Activated naive CD4-positive, alpha-beta T cell treated with anti-CD3 and anti-CD28 coated beads, Interleukin-2, amount 50 U/mL, for 24 hours (primary cell): ENCODE measurements around the gene SENP5.
"Not testable (repeated sequence)": the region's sequence is repeated elsewhere in the genome, so short reads cannot be mapped to it uniquely, and the experiment has no call there.

Experiments used
- H3K27ac Mint-ChIP-seq: one replicate; pipeline ENCODE4 v1.8.0; 2021; ENCODE audit warnings: mild to moderate bottlenecking, mixed read lengths
- H3K27me3 Mint-ChIP-seq: one replicate; pipeline ENCODE4 v1.8.0; 2021; ENCODE audit warnings: mixed read lengths
- H3K36me3 Mint-ChIP-seq: one replicate; pipeline ENCODE4 v1.8.0; 2021; ENCODE audit warnings: mixed read lengths
- H3K4me1 Mint-ChIP-seq: one replicate; pipeline ENCODE4 v1.8.0; 2021; ENCODE audit warnings: mixed read lengths
- H3K4me3 Mint-ChIP-seq: one replicate; pipeline ENCODE4 v1.8.0; 2021; ENCODE audit warnings: mild to moderate bottlenecking, mixed read lengths
- H3K9me3 Mint-ChIP-seq: one replicate; pipeline ENCODE4 v1.8.0; 2021; ENCODE audit warnings: mixed read lengths

The SENP5 gene

DNA sequence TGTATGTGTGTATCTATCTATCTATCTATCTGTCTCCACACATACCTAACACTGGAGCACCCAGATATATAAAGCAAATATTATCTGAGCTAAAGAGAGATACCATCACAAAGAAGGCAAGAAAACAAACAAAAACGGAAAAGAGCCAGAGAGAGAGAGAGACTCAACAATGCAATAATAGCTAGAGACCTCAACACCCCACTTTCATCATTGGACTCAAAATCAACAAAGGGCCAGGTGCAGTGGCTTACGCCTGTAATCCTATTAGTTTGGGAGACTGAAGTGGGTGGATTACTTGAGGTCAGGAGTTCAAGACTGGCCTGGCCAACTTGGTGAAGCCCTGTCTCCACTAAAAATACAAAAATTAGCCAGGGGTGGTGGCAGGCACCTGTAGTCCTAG is 51.2 kb downstream of the SENP5 start:
- Mint-ChIP-seq H3K9me3 (no peaks in the 10 kb centered on the region), H3K4me1 (peaks cover 9% of the 10 kb centered on the region), H3K27me3 (no peaks in the 10 kb centered on the region), H3K27ac (no peak overlapping the region), H3K36me3 (peaks cover 21% of the 10 kb centered on the region), H3K4me3 (no peak overlapping the region)

DNA sequence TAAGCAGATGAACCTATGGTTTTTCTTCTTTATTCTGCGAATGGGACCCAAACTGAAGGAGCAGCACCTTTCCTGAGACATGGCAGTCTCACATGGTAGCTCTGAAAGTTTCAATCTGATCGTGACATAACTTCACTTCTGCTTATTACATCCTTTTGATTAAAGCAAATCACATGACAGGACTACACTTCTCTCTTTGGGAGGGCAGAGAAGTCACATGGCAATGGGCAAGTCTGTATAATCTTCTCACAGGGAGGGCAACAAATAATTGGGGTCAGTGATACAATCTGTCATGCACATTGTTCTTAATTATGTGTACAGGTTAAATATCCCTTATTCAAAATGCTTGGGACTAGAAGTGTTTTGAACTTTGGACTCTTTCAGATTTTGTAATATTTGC is 53.0 kb downstream of the SENP5 start:
- no peak overlapping the region for H3K27ac Mint-ChIP-seq
- no peak overlapping the region for H3K4me3 Mint-ChIP-seq
- no peaks in the 10 kb centered on the region for H3K27me3 Mint-ChIP-seq
- peaks cover 9% of the 10 kb centered on the region for H3K4me1 Mint-ChIP-seq
- no peaks in the 10 kb centered on the region for H3K9me3 Mint-ChIP-seq
- H3K36me3 Mint-ChIP-seq = peaks cover 12% of the 10 kb centered on the region

DNA sequence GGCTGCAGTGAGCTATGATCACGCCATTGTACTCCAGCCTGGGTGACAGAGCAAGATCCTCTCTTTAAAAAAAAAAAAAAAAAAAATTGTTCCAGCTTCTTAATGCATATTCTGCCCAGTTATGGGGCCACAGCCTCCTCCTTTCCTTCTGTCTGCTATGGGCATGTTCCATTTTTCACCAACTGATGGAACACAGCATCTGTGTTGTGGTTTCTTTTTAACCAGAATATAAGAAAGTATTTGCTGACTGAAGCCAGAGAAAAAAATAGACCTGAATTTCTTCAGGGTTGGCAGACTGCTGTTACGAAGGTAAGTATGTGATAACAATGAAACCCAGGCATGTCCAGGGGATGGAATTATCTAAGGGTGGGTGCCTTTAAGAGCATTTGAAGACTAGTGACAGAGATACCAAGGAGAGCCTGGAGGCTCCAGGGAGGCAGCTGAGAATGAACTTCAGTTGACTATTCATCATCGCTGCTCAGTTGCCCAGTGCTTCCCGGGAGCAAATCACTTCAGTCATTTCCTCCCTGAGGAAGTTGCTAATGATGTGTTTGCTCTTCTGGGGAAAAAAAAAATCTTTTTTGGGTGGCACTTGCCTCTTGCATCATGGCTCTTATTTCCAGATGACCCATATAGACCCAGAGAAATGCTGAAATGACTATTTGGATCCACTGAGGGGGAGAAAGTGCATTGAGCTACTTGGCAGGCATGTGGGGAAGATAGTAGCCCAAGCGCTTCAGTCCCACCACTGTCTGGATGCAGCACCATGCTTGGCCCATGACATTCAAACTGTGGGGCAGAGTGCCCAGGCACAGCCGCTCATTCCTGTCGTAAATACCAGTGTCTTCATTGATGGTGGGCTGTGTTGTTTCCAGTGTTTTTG is 60.1 kb downstream of the SENP5 start:
- H3K4me3 Mint-ChIP-seq = no peak overlapping the region
- no peaks in the 10 kb centered on the region for H3K27me3 Mint-ChIP-seq
- no peak overlapping the region for H3K27ac Mint-ChIP-seq
- H3K36me3 Mint-ChIP-seq = peaks cover 2% of the 10 kb centered on the region
- no peaks in the 10 kb centered on the region for H3K9me3 Mint-ChIP-seq
- no peaks in the 10 kb centered on the region for H3K4me1 Mint-ChIP-seq

DNA sequence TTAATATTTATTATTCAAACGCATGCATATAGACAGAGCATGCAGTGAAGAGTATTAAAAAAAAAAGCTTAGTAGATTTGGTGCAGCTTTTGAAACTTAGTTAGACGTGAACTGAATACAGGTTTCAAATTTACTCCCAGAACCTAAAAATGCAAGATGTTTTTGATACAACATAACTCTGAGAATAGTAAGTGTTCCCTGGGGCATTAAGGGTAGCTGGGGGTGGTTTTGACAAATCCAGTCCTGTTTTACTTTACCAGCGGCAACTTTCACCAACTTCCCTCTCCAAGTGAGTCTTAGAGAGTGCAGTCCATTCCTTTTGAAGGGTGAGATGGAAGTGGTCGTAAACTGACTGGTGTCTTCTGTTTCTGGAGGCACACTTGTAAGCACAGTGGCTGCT is 63.4 kb downstream of the SENP5 start:
- no peaks in the 10 kb centered on the region for H3K9me3 Mint-ChIP-seq
- H3K4me1 Mint-ChIP-seq = no peaks in the 10 kb centered on the region
- no peaks in the 10 kb centered on the region for H3K27me3 Mint-ChIP-seq
- no peak overlapping the region for H3K27ac Mint-ChIP-seq
- no peak overlapping the region for H3K4me3 Mint-ChIP-seq
- H3K36me3 Mint-ChIP-seq = peaks cover 3% of the 10 kb centered on the region

DNA sequence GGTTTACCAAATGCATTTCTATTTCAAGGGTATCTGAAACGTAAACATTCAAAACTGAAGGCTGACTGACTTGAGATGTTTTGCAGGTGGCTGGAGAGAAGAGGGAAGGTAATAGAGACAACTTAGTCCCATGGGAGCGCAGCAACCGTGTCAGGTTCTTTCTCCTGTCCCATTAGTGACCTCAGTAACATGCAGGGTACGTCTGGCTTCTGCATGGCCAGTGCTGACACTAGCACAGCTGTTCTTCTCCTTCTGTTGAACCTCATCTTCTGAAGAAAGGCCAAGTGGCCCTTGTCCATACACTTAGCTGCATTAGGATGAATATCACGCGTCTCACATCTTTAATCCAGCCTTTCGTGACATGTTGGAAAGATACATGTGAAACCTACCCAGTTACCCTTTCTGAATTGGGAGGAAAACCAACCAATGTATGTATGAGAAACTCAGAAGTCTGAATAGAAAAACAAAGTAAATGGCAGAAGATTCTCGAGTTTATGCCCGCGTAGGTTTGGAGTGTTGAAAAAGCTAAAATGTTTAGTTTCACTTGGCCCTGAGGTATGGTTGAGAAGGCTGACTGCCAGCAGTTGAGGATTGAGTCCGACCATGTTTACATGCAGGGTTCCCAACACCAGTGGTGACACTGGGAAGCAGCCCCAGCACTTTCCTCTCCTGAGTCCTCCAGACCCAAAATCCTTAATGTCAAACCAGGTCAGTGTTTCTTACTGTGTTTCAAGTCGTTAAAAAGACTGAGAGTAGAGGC is 64.3 kb downstream of the SENP5 start:
- Mint-ChIP-seq H3K4me1 (no peaks in the 10 kb centered on the region), H3K27ac (no peak overlapping the region), H3K36me3 (peaks cover 7% of the 10 kb centered on the region), H3K4me3 (no peak overlapping the region), H3K27me3 (no peaks in the 10 kb centered on the region), H3K9me3 (no peaks in the 10 kb centered on the region)

DNA sequence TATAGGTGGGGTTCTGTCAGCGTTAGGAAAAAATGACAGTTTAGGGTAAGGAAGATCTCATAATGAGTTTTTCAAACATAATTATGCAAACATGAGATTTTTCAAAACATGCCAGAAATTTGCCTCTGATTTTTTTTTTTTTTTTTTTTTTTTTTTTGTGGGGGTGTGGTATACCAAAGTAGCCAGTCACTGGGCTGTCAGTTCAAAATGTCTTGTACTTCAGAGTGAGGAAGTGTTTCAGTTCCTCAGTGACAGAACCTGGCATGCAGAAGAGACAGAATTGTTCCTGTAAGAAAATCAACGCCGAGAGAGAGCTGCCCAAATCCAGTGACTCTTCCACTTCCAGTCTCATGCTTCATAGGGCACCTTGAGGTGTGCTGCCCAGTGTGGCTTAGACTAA is 64.9 kb downstream of the SENP5 start:
- peaks cover 10% of the 10 kb centered on the region for H3K36me3 Mint-ChIP-seq
- H3K4me1 Mint-ChIP-seq = no peaks in the 10 kb centered on the region
- no peak overlapping the region for H3K4me3 Mint-ChIP-seq
- H3K27ac Mint-ChIP-seq = no peak overlapping the region
- H3K9me3 Mint-ChIP-seq = no peaks in the 10 kb centered on the region
- H3K27me3 Mint-ChIP-seq = no peaks in the 10 kb centered on the region

DNA sequence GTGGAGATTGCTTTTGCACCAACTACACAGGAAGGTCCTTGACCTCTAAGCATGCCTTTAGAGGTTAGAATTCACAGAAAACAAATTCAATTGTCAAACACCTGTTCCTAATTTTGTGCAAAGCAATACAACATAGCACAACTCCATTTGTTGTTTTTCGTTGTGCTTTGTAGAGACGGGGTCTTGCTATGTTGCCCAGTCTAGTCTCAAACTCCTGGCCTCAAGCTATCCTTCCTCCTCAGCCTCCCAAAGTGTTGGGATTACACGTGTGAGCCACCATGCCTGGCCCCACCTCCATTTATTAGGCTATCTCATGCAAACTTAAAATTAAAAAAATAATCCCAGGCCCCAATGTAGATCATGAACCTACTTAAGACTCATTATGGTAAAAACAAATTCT is 68.6 kb downstream of the SENP5 start:
- Mint-ChIP-seq H3K4me1 (peaks cover 22% of the 10 kb centered on the region), H3K9me3 (no peaks in the 10 kb centered on the region), H3K27me3 (no peaks in the 10 kb centered on the region), H3K27ac (no peak overlapping the region), H3K4me3 (no peak overlapping the region), H3K36me3 (peaks cover 20% of the 10 kb centered on the region)

DNA sequence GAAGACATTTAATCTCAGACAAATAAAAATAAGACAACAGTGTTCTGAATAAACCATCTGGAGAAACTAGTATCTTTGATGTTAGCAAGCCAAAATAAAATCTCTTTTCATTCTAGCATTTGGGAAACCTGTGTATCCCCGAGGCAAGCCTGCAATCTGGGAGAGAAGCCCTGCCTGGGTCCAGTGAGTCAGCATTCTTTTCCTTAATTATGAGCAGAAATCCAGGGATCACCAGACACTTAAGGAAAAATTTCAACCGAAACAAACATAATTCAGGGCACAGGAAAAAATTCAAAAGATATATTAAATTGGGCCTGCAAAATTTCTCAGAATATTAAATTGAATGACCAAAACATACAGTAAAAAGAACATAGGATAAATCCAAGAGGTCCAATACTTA is 70.4 kb downstream of the SENP5 start:
- Mint-ChIP-seq H3K36me3 (peaks cover 25% of the 10 kb centered on the region), H3K27ac (peak overlapping the region; percentile 72), H3K4me1 (peaks cover 30% of the 10 kb centered on the region), H3K27me3 (no peaks in the 10 kb centered on the region), H3K9me3 (no peaks in the 10 kb centered on the region), H3K4me3 (no peak overlapping the region)

DNA sequence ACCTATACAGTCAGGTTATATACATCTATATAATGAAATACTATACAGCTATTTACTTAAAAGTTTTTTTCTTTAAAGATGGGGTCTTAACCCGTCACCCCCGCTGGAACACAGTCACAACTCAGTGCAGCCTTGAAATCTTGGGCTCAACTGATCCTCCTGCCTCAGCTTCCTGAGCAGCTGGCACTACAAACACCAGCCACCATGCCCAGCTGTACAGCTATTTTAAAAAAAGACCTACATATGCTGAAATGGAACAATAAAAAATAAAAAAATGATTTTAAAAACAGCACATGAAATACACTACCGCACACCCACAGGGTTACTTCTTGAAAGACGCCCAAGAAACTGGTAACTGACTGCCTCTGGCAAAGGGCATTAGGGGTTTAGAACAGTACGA is 70.9 kb downstream of the SENP5 start:
- Mint-ChIP-seq H3K27ac (no peak overlapping the region), H3K4me1 (peaks cover 35% of the 10 kb centered on the region), H3K9me3 (no peaks in the 10 kb centered on the region), H3K4me3 (peak overlapping the region; percentile 39), H3K36me3 (peaks cover 26% of the 10 kb centered on the region), H3K27me3 (no peaks in the 10 kb centered on the region)

DNA sequence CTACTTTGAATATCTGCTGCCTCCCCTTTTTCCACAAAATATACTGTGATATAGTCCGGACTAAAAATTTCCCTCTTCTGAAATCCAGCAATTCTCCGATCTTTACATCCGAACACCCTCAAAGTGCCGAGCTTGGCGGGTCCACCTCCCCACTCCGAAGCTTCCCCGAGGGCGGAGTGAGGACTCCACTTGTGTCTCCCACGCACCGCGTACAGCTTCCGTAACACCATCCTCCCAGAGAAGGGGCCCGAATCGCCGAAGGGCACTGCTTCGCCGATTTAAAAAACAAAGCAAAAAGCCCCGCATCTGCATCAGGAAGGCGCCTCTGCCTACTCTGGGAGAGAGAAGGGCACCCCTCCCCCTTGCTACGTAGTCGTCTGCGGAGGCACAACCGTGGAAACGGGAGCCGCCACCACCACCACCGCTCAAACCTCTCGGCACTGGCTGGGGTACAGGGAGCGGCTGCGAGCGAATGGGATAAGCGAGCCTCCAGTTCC is 74.1 kb downstream of the SENP5 start:
- peak overlapping the region; percentile 98 for H3K27ac Mint-ChIP-seq
- no peaks in the 10 kb centered on the region for H3K27me3 Mint-ChIP-seq
- peaks cover 48% of the 10 kb centered on the region for H3K4me1 Mint-ChIP-seq
- H3K36me3 Mint-ChIP-seq = peaks cover 26% of the 10 kb centered on the region
- peak overlapping the region; percentile 98 for H3K4me3 Mint-ChIP-seq
- H3K9me3 Mint-ChIP-seq = no peaks in the 10 kb centered on the region

DNA sequence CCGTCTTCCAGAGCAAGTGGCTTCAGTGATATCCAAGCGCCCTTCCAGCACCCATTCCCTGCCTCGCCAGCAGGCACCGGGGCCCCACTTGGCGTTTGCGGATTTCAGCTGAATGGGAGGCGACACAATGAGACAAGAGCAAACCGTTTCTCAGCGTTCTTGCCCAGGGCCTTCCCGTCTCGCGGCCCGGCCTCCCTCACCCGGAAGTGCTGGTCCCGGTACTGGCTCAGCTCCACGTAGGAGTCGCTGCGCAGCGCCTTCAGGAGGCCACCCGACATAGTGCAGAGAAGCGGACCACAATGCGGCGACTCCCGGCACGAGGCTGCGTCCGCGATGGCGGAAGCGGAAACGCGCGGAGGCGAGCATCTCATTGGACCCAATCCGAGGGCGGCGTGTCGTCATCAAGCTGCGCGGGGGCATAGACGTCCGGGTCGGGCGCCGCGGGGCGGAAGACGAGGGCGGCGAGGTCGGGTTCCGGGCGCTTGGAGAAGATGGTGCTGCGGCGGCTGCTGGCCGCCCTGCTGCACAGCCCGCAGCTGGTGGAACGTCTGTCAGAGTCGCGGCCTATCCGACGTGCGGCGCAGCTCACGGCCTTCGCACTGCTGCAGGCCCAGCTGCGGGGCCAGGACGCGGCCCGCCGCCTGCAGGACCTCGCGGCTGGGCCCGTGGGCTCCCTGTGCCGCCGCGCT is 74.7 kb downstream of the SENP5 start, which contains the start of gene NCBP2:
Gene NCBP2, minus strand, starts transcription at position 303 of the 689 bp plus-strand sequence. Its CDS starts 25 bp downstream, at position 278.
- Mint-ChIP-seq H3K9me3 (no peaks in the 10 kb centered on the region), H3K4me1 (peaks cover 48% of the 10 kb centered on the region), H3K36me3 (peaks cover 21% of the 10 kb centered on the region), H3K27me3 (no peaks in the 10 kb centered on the region), H3K27ac (peak within 1 kb of the TSS; percentile 98), H3K4me3 (peak within 1 kb of the TSS; percentile 98)

DNA sequence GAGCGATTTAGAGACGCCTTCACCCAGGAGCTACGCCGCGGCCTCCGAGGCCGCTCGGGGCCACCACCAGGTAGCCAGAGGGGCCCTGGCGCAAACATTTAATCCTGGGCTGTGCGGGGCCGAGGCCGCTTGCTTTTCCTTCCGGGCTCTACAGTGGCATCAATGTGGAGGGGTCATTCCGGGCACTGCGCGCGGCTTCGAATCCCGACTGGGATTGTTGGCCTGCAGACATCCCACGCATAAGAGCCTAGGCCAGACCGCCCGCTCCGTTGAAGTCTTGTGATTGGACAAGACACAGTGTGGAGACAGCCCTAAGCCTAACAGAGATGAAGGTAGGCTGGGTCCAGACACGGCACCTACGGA is 75.2 kb downstream of the SENP5 start:
- no peaks in the 10 kb centered on the region for H3K27me3 Mint-ChIP-seq
- no peaks in the 10 kb centered on the region for H3K9me3 Mint-ChIP-seq
- H3K4me3 Mint-ChIP-seq = peak overlapping the region; percentile 98
- peak overlapping the region; percentile 91 for H3K27ac Mint-ChIP-seq
- H3K36me3 Mint-ChIP-seq = peaks cover 21% of the 10 kb centered on the region
- H3K4me1 Mint-ChIP-seq = peaks cover 48% of the 10 kb centered on the region

DNA sequence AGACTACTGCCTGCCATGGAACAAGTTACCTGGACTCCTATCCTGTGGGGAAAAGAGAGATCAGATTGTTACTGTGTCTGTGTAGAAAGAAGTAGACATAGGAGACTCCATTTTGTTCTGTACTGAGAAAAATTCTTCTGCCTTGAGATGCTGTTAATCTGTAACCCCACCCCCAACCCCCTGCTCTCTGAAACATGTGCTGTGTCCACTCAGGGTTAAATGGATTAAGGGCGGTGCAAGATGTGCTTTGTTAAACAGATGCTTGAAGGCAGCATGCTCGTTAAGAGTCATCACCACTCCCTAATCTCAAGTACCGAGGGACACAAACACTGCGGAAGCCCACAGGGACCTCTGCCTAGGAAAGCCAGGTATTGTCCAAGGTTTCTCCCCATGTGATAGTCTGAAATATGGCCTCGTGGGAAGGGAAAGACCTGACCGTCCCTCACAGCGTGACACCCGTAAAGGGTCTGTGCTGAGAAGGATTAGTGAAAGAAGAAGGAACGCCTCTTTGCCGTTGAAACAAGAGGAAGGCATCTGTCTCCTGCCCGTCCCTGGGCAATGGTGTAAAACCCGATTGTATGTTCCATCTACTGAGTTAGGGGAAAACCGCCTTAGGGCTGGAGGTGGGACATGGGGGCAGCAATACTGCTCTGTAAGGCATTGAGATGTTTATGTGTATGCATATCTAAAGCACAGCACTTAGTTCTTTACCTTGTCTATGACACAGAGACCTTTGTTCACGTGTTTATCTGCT is 76.5 kb downstream of the SENP5 start:
- peak overlapping the region; percentile 68 for H3K27ac Mint-ChIP-seq
- H3K9me3 Mint-ChIP-seq, H3K27me3 Mint-ChIP-seq: not testable (repeated sequence)
- H3K4me1 Mint-ChIP-seq = peaks cover 42% of the 10 kb centered on the region
- H3K4me3 Mint-ChIP-seq = peak overlapping the region; percentile 98
- peaks cover 14% of the 10 kb centered on the region for H3K36me3 Mint-ChIP-seq

DNA sequence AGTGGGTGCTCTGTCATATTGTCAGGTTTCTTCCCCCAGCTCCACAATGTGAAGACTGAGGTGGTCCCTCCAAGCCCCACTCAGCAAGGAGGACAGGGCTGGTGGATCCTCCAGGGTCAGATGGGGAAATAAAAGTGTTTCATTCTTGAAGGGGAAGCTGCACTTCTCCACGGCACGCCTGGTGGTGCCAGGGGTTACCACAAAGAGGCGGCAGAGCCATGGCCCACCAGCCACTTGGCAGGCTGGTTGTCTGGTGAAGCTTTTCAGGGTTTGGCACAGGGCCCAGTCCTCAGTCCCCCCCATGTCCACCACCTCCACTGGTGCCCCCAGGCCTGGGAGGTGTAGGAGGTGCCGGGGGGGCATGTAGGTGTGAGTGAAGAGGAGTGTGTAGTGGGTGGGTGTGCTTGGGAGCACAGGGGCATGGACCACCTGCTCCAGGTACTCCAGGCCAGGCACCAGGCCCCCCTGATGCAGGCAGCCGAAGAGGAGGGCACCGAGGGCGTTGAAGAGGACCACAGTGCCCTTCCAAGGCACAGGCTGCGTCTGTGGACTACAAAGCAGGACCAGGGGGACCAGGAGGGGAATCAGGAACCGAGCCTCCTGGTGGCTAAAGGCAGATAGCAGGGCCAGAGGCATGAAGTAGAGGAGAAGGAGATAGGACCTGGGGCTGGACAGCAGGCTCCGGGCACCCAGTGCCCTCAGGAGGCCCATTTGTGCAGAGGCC is 79.6 kb downstream of the SENP5 start:
- H3K27ac Mint-ChIP-seq = no peak overlapping the region
- peaks cover 5% of the 10 kb centered on the region for H3K36me3 Mint-ChIP-seq
- H3K27me3 Mint-ChIP-seq = no peaks in the 10 kb centered on the region
- no peak overlapping the region for H3K4me3 Mint-ChIP-seq
- H3K9me3 Mint-ChIP-seq = no peaks in the 10 kb centered on the region
- peaks cover 20% of the 10 kb centered on the region for H3K4me1 Mint-ChIP-seq
